HepG2 (cell line): ENCODE results near the gene DAAM1. TPM values are rescaled to one million over a fixed set of nuclear protein-coding genes. Genes with fewer than 3 reads are reported as not detected.

ENCODE experiments used
- ADNP ChIP-seq: sonication (generic); formaldehyde crosslinking; IDR thresholded peaks from 2 replicates; pipeline ENCODE4 v1.4.0; 2020; ENCODE audit warnings: missing genetic modification reagents
- FOSL2 ChIP-seq: sonication (generic); formaldehyde crosslinking; IDR thresholded peaks from 2 replicates; pipeline ENCODE4 v1.4.0; 2020; ENCODE audit warnings: missing genetic modification reagents
- KAT2B ChIP-seq: fragments of 150-350 bp; IDR thresholded peaks from 2 replicates; pipeline ENCODE4 v1.6.1; 2014; ENCODE audit warnings: low read depth, low read length, borderline replicate concordance
- MED13 ChIP-seq: sonication (generic); formaldehyde crosslinking; IDR thresholded peaks from 2 replicates; pipeline ENCODE4 v1.5.0; 2020; ENCODE audit warnings: missing genetic modification reagents
- ZKSCAN8 ChIP-seq: IDR thresholded peaks from 2 replicates; pipeline ENCODE4 v1.6.1; 2016; ENCODE audit warnings: borderline replicate concordance, missing genetic modification reagents, missing compliant biosample characterization
- ZNF225 ChIP-seq: sonication (generic); formaldehyde crosslinking; IDR thresholded peaks from 2 replicates; pipeline ENCODE4 v1.4.0; 2020; ENCODE audit warnings: mild to moderate bottlenecking, missing genetic modification reagents
- ZNF615 ChIP-seq: sonication (generic); formaldehyde crosslinking; IDR thresholded peaks from 2 replicates; pipeline ENCODE4 v1.5.0; 2020; ENCODE audit warnings: mild to moderate bottlenecking, missing genetic modification reagents, borderline replicate concordance
- polyA plus RNA-seq, 8 experiments: library from polyadenylated mRNA; depleted of rRNA in 3 of 8; stranded (reverse) in 7 of 8; unstranded in 1 of 8; fragments of >200 nt; fragmentation: Illumina TruSeq in 4 of 8; extraction: Trizol in 4 of 8; gene quantifications; 2 replicates each; pipeline versions ENCODE4 v1.2.1 to v1.2.3, GENCODE V29; 2011 to 2016; ENCODE audit warnings: low read depth in 4 of 8, missing spikeins in 1 of 8, mixed read lengths in 1 of 8; ENCODE audit not compliant: insufficient read depth in 1 of 8
- total RNA-seq, 5 experiments: library from RNA; depleted of rRNA; stranded (reverse); fragments of >200 nt; fragmentation: Illumina TruSeq; extraction: Trizol; gene quantifications; 2 replicates each; pipeline ENCODE4 v1.2.3, GENCODE V29; 2016; ENCODE audit warnings: low read depth in 1 of 5
- TF ChIP-seq, protein P1 (sequence below): IDR thresholded peaks from 2 replicates; pipeline ENCODE4 v1.6.1; 2016; ENCODE audit warnings: control low read depth
- TF ChIP-seq, protein P2 (sequence below): sonication (generic); formaldehyde crosslinking; IDR thresholded peaks from 2 replicates; pipeline ENCODE4 v1.5.1; 2020; ENCODE audit warnings: mild to moderate bottlenecking, missing genetic modification reagents

The DAAM1 gene
- total and polyA plus RNA-seq, 2 of the 13 experiments (the other 11 are each of a cell fraction or from before 2014, with no cell fraction given): 10.9 to 24.5 TPM

DNA sequence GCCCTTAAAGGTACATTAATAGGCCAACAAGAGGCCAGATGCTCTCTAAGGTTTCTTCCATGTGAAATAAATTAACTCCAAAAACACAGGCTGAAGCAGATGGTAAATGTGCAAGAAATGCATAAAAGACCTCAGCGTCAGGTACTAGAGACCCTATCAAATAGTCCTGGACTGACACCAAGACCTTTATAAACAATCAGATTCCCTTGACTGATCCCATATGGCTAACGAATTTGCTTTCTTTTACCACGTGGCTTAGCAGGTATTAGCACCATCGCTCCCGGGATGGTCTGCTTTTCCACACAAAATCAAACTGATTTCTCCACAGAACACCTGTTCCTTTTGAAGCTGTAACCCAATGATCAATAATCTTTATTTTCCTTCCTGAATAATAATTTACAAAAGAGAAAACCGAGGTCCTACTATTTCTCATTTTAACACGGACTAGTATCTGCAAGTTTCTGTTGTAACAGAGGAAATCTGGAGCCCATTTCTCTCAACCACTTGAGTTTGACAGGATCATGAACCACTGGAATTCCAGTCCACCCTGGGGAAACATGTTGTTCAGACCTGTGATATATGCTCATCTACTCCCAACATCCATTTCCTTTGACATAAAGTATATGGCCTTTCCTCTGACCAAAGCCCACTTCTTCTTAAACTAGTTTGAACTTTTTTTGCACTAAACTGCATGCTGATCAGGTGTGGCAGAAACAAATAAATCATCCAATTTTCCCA is 48.2 kb upstream of the DAAM1 start (continued):
- TF ChIP-seq, protein P1, sequence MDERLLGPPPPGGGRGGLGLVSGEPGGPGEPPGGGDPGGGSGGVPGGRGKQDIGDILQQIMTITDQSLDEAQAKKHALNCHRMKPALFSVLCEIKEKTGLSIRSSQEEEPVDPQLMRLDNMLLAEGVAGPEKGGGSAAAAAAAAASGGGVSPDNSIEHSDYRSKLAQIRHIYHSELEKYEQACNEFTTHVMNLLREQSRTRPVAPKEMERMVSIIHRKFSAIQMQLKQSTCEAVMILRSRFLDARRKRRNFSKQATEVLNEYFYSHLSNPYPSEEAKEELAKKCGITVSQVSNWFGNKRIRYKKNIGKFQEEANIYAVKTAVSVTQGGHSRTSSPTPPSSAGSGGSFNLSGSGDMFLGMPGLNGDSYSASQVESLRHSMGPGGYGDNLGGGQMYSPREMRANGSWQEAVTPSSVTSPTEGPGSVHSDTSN (CRISPR knock-in tag): no peak
- no peak for TF ChIP-seq MED13 (CRISPR knock-in tag)
- no peak for TF ChIP-seq FOSL2
- TF ChIP-seq ZKSCAN8 (CRISPR knock-in tag): no peak
- TF ChIP-seq ADNP (CRISPR knock-in tag): no peak
- TF ChIP-seq ZNF225: no peak
- TF ChIP-seq ZNF615 (CRISPR knock-in tag): no peak
- TF ChIP-seq KAT2B: no peak
- TF ChIP-seq, protein P2, sequence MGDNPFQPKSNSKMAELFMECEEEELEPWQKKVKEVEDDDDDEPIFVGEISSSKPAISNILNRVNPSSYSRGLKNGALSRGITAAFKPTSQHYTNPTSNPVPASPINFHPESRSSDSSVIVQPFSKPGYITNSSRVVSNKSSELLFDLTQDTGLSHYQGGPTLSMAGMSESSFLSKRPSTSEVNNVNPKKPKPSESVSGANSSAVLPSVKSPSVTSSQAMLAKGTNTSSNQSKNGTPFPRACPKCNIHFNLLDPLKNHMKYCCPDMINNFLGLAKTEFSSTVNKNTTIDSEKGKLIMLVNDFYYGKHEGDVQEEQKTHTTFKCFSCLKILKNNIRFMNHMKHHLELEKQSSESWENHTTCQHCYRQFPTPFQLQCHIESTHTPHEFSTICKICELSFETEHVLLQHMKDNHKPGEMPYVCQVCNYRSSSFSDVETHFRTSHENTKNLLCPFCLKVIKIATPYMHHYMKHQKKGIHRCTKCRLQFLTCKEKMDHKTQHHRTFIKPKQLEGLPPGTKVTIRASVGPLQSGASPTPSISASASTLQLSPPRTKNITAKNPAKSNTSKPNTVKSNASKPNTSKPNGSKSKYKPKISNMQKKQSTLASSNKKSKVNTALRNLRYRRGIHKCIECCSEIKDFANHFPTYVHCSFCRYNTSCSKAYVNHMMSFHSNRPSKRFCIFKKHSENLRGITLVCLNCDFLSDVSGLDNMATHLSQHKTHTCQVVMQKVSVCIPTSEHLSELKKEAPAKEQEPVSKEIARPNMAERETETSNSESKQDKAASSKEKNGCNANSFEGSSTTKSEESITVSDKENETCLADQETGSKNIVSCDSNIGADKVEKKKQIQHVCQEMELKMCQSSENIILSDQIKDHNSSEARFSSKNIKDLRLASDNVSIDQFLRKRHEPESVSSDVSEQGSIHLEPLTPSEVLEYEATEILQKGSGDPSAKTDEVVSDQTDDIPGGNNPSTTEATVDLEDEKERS (CRISPR knock-in tag): no peak
